ENCODE results near the gene TENT5C. TPM values are rescaled to one million over a fixed set of nuclear protein-coding genes. Genes with fewer than 3 reads are reported as not detected.

Gene TENT5C
- total and polyA plus RNA-seq, 2 of the 13 experiments (the other 11 are each of a cell fraction or from before 2014, with no cell fraction given), result 0.02 to 0.38 TPM

GRCh38 chr1:117605774-117606648 is at the start of gene TENT5C (continued):
- no peak for TF ChIP-seq ZNF17 (CRISPR knock-in tag; IDR thresholded peaks at IDR 0.05)
- TF ChIP-seq PRMT3 (CRISPR knock-in tag; IDR thresholded peaks at IDR 0.05; ENCODE audit: borderline replicate concordance, low read depth), result no peak
- no peak for TF ChIP-seq ZNF382 (CRISPR knock-in tag; IDR thresholded peaks at IDR 0.05; ENCODE audit: borderline replicate concordance)
- TF ChIP-seq ETS1 (CRISPR knock-in tag; IDR thresholded peaks at IDR 0.05), result no peak
- peak; percentile 55; the same call in 1 of the 2 replicates for TF ChIP-seq KDM5B (CRISPR knock-in tag; IDR thresholded peaks at IDR 0.05; ENCODE audit: borderline replicate concordance)
- TF ChIP-seq ARID2 (CRISPR knock-in tag; IDR thresholded peaks at IDR 0.05; ENCODE audit: borderline replicate concordance), result no peak
- no peak for TF ChIP-seq ZNF30 (CRISPR knock-in tag; IDR thresholded peaks at IDR 0.05)
- no peak for TF ChIP-seq FOXK1 (CRISPR knock-in tag; IDR thresholded peaks at IDR 0.05; ENCODE audit: borderline replicate concordance, low read depth)
- no peak for TF ChIP-seq THAP7 (CRISPR knock-in tag; IDR thresholded peaks at IDR 0.05)
- peak; percentile 74; the same call in 1 of the 2 replicates for TF ChIP-seq ZNF777 (CRISPR knock-in tag; IDR thresholded peaks at IDR 0.05)
- TF ChIP-seq ZFX (CRISPR knock-in tag; IDR thresholded peaks at IDR 0.05; ENCODE audit: low read depth), result peak; percentile 45; the same call in 1 of the 2 replicates
- TF ChIP-seq TEAD3 (CRISPR knock-in tag; optimal IDR thresholded peaks at IDR 0.05; ENCODE audit: borderline replicate concordance), result no peak
- TF ChIP-seq ZFP62 (CRISPR knock-in tag; IDR thresholded peaks at IDR 0.05), result no peak
- TF ChIP-seq ATF5 (CRISPR knock-in tag; IDR thresholded peaks at IDR 0.05; ENCODE audit: low read depth), result no peak
- no peak for TF ChIP-seq ZHX1 (CRISPR knock-in tag; IDR thresholded peaks at IDR 0.05; ENCODE audit: low read depth)
- no peak for TF ChIP-seq SATB2 (CRISPR knock-in tag; IDR thresholded peaks at IDR 0.05)
- peak; percentile 32; the same call in 1 of the 2 replicates for TF ChIP-seq ARID5B (CRISPR knock-in tag; IDR thresholded peaks at IDR 0.05)
- peak; percentile 79 for TF ChIP-seq MAZ (IDR thresholded peaks at IDR 0.05; ENCODE audit: borderline replicate concordance, low read depth, low read length)
- no peak; the same call in 1 of the 2 replicates for TF ChIP-seq MAZ (CRISPR knock-in tag; IDR thresholded peaks at IDR 0.05; ENCODE audit: low read depth)

Measured in HepG2 (cell line).